ENCODE measurements around the gene ADGRF4.

GRCh38 chr6:47653706-47654105 is 44.7 kb upstream of the ADGRF4 start:
- TF ChIP-seq, protein P1, sequence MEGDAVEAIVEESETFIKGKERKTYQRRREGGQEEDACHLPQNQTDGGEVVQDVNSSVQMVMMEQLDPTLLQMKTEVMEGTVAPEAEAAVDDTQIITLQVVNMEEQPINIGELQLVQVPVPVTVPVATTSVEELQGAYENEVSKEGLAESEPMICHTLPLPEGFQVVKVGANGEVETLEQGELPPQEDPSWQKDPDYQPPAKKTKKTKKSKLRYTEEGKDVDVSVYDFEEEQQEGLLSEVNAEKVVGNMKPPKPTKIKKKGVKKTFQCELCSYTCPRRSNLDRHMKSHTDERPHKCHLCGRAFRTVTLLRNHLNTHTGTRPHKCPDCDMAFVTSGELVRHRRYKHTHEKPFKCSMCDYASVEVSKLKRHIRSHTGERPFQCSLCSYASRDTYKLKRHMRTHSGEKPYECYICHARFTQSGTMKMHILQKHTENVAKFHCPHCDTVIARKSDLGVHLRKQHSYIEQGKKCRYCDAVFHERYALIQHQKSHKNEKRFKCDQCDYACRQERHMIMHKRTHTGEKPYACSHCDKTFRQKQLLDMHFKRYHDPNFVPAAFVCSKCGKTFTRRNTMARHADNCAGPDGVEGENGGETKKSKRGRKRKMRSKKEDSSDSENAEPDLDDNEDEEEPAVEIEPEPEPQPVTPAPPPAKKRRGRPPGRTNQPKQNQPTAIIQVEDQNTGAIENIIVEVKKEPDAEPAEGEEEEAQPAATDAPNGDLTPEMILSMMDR (IDR thresholded peaks at IDR 0.05; ENCODE audit: poor library complexity, severe bottlenecking), result no peak
- TF ChIP-seq REST (IDR thresholded peaks at IDR 0.05; ENCODE audit: borderline replicate concordance) (no peak), TAF1 (IDR thresholded peaks at IDR 0.05; ENCODE audit: low read depth) (no peak), EP300 (conservative IDR thresholded peaks at IDR 0.05; ENCODE audit: poor library complexity, severe bottlenecking) (no peak)
